ENCODE results near the gene CNTNAP2. TPM values are rescaled to one million over a fixed set of nuclear protein-coding genes. Genes with fewer than 3 reads are reported as not detected.

The CNTNAP2 gene
- total RNA-seq, 1 donor from 2014 or later, result 0.48 TPM

DNA sequence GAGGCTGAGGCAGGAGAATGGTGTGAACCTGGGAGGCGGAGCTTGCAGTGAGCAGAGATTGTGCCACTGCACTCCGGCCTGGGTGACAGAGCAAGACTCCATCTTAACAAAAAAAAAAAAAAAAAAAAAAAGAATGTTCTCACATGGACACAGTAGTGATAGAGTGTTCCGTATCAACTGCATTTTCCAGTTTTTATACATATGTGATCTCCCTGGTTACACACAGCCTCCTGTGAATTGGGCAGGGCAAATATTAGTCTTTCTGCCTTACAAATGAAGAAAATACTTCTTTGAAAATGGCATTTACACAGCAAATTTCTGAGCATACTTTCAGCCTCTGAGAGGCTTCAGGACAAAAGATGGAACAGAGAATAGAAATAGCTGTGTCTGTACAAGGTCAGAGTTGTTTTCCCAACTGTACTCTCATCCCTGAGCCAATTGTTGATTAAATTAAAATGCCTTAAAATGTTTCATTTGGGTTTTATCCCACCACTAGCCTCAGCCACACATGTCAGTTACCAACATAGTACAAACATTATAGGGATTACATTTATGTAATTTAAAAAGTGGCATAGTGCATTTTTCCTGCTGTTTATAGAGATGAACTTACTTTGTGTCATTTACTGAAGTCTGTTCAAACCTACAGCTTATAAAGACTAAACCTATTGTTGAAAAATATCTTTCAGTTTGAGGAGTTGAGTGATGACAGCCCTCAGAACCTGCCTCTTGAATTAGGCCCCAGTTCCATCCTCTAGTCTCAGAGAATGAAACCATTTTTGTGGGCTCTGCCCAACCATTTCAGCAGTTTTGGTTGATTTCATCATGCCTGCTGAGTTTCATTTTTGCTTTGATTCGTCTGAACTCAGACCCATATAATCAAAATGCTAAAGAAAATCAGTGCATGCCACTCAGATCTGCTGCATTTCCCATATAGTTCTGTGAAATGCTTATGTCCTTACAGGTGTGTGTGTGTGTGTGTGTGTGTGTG lies 1864.5 kb downstream of the CNTNAP2 start:
- DNase-seq (no peak), ATAC-seq (ENCODE audit: poor library complexity) (no peak)
- intact Hi-C loops (cut with DNase I), result no loop called here

DNA sequence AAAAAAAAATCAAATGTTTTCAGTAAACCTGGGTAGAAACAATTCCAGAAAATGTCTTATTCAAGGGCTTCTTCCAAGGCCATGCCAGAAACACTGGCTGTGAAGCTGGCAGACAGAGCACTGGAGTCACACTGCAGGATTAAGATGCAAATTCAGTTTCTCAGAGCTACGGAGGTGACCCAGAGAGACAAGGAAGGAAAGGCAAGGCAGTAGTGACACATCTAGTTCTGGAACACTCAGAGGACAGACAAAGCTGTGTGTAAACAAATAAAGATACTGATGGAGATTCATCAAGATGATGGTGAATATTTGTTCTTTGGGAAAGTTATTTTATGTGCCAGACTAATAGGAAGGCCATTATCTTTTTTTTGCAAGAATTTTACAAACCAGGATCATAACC lies 1865.7 kb downstream of the CNTNAP2 start:
- DNase-seq, result no peak
- no peak for ATAC-seq (ENCODE audit: poor library complexity)
- intact Hi-C loops (cut with DNase I), result no loop called here

DNA sequence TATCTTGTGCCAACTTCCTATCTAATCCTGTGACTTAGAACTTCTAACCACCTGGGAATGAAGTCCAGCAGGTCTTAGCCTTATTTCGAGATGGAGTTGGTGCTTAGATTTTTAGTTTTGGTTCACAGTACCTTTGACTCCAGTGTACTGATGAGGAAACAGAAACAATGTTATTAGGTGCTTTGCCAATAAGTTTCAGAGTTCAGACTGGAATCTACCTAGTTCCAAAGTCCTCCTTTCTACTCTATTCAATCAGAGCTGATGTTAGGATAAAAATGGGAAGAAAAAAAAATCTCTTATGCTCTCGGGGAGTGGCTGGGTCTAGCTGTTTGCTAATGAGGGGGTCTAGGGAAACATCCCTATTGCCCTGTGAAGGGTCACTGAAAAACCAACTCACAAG lies 1867.7 kb downstream of the CNTNAP2 start:
- DNase-seq, result no peak
- ATAC-seq (ENCODE audit: poor library complexity), result no peak
- intact Hi-C loops (cut with DNase I), result no loop called here

DNA sequence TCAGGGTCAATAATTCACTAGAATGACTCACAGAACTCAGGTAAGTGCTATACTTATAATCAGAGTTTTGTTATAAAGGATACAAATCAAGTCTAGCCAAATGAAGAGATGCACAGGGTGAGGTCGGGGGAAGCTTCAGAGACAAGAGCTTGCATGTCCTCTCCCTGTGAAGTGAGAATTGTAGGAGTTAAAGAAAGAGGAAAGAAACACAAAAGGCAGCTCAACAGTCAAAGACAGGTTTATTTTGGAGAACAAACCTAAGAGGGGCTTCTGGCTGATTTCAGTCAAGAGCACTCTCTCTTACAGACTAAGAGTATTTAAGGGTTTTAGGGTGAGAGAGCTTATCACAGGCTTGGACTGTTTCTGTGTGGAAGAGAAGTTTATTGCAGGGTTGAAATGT lies 1873.5 kb downstream of the CNTNAP2 start:
- intact Hi-C loops (cut with DNase I), result no loop called here
- ATAC-seq (ENCODE audit: poor library complexity), result no peak
- no peak for DNase-seq

DNA sequence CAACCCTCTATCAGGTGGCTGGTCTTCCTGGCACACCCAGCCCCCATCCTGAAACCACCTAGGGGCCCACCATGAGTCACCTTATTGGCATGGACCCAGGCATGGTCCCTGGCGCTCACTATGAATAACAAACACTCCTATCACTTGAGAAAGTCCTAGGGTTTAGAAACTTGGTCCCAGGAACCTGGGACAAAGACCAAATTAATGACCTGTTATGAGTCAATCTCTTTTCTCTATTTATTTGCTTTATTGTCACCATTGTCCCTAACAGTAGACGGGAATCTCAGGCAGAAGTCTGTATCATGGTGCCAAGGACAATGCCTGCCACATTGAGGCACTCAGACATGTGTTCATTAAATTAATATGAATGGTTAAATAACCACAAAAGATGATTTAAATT lies 1874.3 kb downstream of the CNTNAP2 start:
- DNase-seq, result no peak
- no peak for ATAC-seq (ENCODE audit: poor library complexity)
- intact Hi-C loops (cut with DNase I), result no loop called here

DNA sequence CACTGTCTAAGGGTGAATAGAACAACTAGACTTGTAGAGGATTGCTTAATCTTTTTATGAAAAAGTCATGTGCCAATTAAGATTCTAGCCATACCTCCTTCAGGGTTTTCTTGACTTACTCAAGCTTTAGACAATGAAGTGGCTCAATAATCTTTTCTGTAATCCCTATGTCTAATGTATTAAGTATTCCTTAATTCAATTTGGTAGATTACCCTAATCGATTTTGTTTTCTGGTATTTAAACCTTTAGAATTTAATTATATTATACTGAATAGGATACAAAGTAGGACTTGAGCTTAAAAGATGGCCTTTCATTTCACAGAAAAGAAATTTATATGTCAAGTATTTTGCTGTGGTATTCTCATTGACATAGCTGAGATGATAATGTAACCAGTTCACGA lies 1876.1 kb downstream of the CNTNAP2 start:
- intact Hi-C loops (cut with DNase I), result no loop called here

DNA sequence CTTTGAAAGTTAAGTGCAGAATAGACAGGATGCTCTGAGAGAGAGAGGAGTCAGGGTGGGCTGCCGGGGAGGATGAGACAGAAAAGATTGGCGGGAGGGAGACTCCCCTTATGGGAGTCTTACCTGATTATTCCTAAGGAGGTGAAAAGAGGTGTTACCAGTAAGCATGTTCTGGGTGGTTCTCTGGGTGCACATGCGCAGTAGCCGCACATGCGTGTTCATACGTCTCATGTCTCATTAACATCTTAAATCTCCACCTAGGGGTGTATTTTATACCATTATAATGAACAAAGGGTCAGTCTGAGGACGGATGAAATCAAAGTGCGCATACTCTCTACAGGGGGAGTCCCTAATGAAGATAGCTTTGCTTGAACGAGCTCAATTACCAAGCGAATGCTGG lies 1881.0 kb downstream of the CNTNAP2 start:
- intact Hi-C loops (cut with DNase I), result no loop called here
- no peak for ATAC-seq (ENCODE audit: poor library complexity)
- DNase-seq, result no peak

More for the DNA sequence above, 1876.1 kb downstream of the CNTNAP2 start:
- ATAC-seq (ENCODE audit: poor library complexity) (no peak), DNase-seq (no peak)

DNA sequence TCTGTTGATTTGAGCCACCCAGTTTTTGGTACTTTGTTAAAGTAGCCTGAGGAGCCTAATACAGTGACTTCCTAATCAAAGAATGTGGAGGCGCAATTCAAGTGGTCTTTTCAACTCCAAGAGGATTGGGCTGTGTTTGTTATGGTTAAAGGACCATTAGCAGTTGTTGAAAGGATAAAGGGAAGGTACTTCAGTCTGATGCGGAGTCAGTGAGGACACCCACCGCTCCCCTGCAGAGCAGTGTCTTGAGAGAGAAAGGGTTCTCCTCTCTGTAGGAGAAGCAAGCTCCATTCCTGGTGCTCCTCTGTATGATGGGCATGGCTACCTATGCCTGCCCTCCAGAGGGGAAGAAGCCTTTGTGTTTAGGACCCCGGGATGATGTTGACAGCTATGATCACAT lies 1883.4 kb downstream of the CNTNAP2 start:
- ATAC-seq (ENCODE audit: poor library complexity) (no peak), DNase-seq (no peak)
- intact Hi-C loops (cut with DNase I), result no loop called here

DNA sequence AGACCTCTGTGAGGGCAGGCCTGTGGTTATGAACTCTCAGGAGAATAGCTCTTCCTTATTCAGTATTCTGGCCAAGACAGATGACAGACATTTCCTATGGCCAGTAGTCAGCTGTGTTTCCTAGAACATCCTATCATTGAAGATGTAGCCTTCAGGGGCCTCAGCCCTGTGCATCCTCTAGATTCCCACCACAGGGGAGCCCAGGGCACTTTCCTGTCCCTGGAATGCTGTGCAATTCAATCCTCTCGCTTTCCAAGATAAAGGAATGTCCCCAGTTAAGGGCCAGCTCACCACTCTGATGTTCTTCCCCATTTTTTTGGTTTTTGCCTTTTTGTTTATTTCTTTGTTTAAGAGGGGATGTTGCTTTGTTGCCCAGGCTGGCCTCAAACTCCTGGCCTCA lies 1895.2 kb downstream of the CNTNAP2 start:
- no peak for ATAC-seq (ENCODE audit: poor library complexity)
- intact Hi-C loops (cut with DNase I), result no loop called here

DNA sequence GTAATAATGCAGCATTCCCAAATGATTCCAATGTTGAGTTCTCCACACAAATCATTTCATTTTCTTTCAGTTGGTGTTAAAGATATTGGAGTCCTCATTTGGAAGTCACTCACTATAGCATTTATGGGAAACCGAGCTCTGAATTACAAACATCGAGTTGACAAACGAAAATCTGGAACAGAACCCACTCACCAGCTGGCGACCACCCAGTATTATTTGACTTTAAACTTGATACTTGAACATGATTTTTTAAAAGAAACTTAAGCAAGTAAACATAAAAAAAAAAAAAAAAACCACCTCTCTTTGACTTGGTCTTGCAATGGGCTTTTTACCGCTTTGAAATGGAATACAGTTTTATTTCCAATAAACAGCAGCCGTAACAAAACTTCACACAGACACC lies 1897.4 kb downstream of the CNTNAP2 start:
- no peak for ATAC-seq (ENCODE audit: poor library complexity)

More for the DNA sequence above, 1895.2 kb downstream of the CNTNAP2 start:
- DNase-seq, result no peak

DNA sequence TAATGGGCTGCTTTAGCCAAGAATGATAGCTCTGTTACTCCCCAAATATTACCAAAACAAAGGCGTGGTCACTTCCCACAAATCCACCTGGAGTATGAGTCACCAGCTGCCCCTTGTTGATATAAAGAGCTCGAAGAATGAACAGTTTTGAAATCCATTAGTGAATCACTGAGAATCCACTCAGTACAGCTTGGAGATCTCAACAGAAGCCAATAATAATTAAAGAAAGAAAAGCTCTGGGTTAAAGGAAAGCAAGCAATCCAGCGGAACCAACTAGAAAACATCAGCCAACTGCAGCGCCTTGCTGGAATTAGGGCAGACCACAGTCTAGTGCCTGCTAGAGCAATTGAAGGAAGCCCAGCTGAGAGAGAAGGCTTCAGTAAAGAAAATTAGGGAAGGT lies 1897.9 kb downstream of the CNTNAP2 start:
- intact Hi-C loops (cut with DNase I), result no loop called here
- no peak for DNase-seq
- ATAC-seq (ENCODE audit: poor library complexity), result no peak

More for the DNA sequence above, 1897.4 kb downstream of the CNTNAP2 start:
- no peak for DNase-seq
- intact Hi-C loops (cut with DNase I), result no loop called here

DNA sequence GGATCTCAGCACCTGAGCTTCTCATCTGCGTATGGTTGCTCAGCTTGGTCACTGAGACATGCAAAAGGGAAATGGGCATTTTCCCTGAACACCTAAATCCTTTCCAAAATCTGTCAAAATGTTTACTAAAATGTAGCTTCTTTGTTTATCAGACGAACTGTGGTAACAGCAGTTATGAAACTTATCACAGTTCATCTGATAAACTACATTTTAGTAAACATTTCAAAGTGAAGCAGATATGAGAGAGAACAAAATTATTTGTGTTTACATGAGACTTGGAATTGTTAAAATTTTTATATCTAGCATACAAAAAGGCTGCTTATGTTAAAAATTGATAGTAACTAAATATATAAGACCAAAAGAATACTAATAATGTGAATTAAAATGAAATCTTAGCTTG lies 1900.5 kb downstream of the CNTNAP2 start:
- DNase-seq, result no peak
- no peak for ATAC-seq (ENCODE audit: poor library complexity)
- intact Hi-C loops (cut with DNase I), result no loop called here

DNA sequence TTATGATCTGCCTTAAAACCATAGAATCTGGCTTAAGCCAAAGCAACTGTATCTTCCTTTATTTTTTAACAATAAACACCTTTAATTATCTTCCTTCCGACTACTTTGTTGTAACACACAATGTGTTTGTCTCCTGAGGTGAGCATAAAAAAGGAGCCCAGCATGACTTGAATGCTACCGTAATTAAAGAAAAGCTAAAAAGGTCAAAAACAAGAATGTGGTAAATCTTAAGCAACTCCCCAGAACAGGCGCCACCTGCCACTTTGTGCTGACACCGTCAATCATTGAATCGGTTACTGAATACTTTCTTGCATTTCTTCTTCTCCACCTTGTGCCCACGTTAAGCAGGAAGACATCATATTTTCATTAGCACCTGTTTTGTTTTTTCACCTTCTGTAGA lies 1904.1 kb downstream of the CNTNAP2 start:
- ATAC-seq (ENCODE audit: poor library complexity), result no peak
- DNase-seq, result no peak
- intact Hi-C loops (cut with DNase I), result no loop called here

DNA sequence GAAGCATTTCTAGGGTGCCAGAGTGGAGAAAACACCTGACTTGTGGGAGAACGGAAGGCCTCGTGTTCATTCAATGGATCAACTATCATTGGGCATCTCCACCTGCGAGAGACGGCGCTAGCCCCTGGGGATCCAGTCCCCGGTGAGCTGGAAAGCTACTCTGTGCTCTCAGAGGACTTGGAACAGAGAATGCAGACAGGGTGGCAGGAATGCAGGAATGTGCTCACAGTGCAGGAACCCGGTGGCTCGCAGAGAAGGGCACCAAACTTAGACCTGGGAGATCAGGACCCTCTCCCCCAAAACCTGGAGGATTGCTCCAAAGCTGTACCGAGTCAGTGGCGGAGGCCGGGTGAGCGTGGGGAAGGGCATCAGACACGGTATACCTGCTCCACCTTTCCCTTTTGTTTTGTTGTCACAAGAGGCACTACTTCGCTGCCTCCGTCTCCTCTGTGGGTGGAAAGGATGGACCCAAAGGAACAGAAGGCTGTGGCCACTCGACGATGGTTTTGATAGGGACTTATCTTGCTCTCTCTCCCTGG lies 1905.0 kb downstream of the CNTNAP2 start:
- intact Hi-C loops (cut with DNase I), result no loop called here
- ATAC-seq (ENCODE audit: poor library complexity) (no peak), DNase-seq (no peak)

DNA sequence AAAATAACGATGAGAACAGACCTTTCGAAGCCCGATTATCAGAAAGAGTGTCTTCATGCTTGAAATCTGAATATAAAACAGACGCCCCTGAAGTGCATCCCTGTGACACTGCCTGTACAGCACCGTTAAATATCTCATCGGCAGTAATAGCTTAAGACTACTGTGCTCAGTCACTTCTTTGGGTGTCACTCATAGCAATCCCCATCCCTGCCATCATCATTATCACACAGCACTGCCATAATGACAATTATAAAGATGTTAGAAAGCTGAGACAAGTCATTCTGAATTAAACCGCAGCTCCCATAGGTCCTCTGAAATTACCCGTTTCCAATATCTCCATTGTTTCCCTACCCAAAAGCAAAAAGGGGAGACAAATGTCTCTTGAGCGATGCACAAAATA lies 1906.2 kb downstream of the CNTNAP2 start:
- ATAC-seq (ENCODE audit: poor library complexity) (no peak), DNase-seq (no peak)
- intact Hi-C loops (cut with DNase I), result no loop called here

DNA sequence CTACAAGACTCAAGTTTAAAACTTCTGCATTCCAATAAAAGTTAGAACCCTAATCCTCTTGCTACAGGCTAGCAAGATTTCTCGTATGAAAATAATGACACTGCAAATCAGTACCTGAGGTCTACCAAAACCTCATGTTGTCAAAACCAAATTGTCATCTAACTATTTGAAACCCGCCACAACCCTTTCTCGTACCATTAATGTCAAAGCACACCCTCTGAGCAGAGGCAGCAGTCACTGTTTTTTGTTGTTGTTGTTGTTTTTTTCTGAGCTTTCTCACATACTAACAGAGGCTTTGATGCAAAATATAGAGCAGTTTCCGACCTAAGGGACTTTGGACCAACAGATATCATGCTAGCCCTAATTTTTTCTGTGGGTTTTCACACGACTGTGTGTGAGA lies 1910.1 kb downstream of the CNTNAP2 start:
- no peak for DNase-seq
- intact Hi-C loops (cut with DNase I), result no loop called here
- ATAC-seq (ENCODE audit: poor library complexity), result no peak

DNA sequence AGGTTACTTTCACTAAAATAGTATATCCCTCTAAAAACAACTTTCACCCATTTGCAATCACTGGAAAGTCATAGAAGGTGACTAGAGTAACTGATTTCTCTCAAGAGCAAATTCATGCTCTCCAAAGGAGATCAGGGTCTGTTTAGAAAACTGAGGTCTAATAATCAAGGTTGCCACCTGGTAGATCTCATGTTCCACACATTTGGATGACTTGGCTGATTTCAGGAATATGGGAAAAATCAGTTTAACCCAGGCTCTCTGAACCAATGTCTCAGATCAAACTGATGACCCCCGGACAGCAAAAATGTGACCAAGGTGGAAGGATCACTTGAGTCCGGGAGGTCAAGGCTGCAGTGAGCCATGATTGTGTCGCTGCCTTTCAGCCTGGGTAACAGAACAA lies 1911.6 kb downstream of the CNTNAP2 start:
- DNase-seq, result no peak
- intact Hi-C loops (cut with DNase I), result no loop called here
- ATAC-seq (ENCODE audit: poor library complexity), result no peak

DNA sequence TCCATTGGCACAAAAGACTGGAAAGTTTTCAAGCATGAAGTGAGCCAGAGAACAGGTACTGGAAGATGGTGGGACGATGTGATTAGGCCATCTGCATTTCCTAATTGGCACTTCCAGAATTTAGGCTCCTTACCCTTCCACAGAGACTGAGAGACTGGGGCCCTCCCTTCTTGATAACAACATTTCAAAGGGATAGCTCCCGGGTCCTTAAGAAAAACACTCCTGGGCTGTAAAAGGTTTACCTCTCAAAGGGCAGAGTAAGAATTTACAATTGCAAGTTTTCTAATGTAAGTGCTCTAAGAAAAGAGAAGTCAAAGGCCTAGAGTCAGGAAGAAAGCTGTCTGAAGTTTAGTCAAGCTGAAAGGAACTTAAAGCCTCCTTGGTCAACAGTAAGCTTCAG lies 1914.4 kb downstream of the CNTNAP2 start:
- intact Hi-C loops (cut with DNase I), result no loop called here
- DNase-seq, result no peak
- no peak for ATAC-seq (ENCODE audit: poor library complexity)

DNA sequence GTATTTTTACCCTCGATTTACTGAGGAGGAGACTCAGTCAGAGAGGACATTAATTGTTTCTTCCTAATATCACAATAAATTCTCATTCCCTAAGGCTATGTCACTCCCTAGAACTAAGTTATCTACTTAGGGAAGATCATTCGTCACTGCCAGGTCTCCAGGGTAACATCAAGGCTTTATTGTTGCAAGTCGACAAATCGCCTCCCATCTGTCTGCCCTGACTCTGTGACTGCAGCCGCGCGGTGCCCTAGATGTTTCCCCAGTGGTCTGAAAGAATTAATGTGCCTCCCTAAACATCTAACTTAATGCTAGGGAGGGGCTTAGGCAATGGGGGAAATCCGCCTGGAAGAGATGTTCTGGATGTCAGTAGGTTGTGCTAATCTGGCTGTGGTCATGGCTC lies 1915.2 kb downstream of the CNTNAP2 start:
- intact Hi-C loops (cut with DNase I), result no loop called here
- DNase-seq, result no peak
- no peak for ATAC-seq (ENCODE audit: poor library complexity)

DNA sequence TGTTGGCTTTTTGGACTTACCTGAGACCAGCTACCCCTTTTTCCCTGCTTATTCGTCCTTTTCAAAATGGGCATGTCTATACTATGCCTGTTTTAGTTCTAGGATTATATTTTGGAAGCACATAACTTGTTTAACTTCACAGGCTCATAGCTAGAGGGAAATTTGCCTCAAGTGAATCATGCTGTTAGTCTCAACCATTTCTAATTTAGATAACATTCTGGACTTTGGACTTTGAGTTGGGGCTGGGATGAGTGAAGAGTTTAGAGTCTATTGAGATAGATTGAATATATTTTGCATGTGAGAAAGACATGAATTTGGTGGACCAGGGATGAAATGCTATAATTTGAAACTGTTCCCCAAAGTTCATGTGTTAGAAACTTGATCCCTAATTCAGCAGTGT lies 1919.3 kb downstream of the CNTNAP2 start:
- ATAC-seq (ENCODE audit: poor library complexity), result no peak
- intact Hi-C loops (cut with DNase I), result no loop called here
- DNase-seq, result no peak

All from Right ventricle myocardium superior (tissue), 1 donor.